HEK293 (cell line): ENCODE data around the gene PTK7.
A peak's percentile ranks its signal among the peaks of the same experiment; 100 is the strongest.
"Not testable (repeated sequence)": the region's sequence is repeated elsewhere in the genome, so short reads cannot be mapped to it uniquely, and the experiment has no call there.

ENCODE experiments used
- CTCF ChIA-PET: fragments of 350-600 bp; formaldehyde crosslinking; extraction: SDS; loops from one replicate; lab custom pipeline; 2021; ENCODE audit warnings: antibody characterized with exemption; lab: Yijun Ruan, JAX
- POLR2A ChIA-PET: fragments of 300-600 bp; formaldehyde crosslinking; extraction: SDS; loops from one replicate; lab custom pipeline; 2020; ENCODE audit warnings: antibody characterized with exemption, inconsistent platforms; lab: Yijun Ruan, JAX
- H3K27ac ChIP-seq: fragments of 200-500 bp; sonication (Bioruptor generic); 2 replicates; pipeline ENCODE4 v1.5.1; 2014; ENCODE audit warnings: low read depth, low read length, control low read depth, inconsistent platforms; ENCODE audit errors: extremely low read depth
- H3K36me3 ChIP-seq, 2 experiments: fragments of 200-500 bp in 1 of 2; sonication (Bioruptor generic) in 1 of 2; 1 replicate in 1 of 2; 2 replicates in 1 of 2; pipeline ENCODE4 v1.5.1; 2014 to 2017; ENCODE audit warnings: inconsistent platforms in 2 of 2, low read length in 2 of 2; ENCODE audit not compliant: control insufficient read depth in 2 of 2, insufficient read depth in 1 of 2
- H3K4me1 ChIP-seq: fragments of 200-500 bp; sonication (Bioruptor generic); 2 replicates; pipeline ENCODE4 v1.5.1; 2014; ENCODE audit warnings: mild to moderate bottlenecking, low read length, inconsistent platforms; ENCODE audit not compliant: control insufficient read depth, insufficient read depth
- H3K4me3 ChIP-seq: 2 replicates; pipeline ENCODE4 v1.5.1; 2011; ENCODE audit warnings: low read depth, mild to moderate bottlenecking, control low read depth, low read length, moderate library complexity
- H3K9me3 ChIP-seq: fragments of 200-500 bp; sonication (Bioruptor generic); 2 replicates; pipeline ENCODE4 v1.5.1; 2014; ENCODE audit warnings: low read depth, low read length, inconsistent platforms; ENCODE audit not compliant: control insufficient read depth, insufficient read depth
- GLIS1 ChIP-seq: fragments of 450-650 bp; formaldehyde crosslinking; IDR thresholded peaks from 2 replicates; pipeline ENCODE4 v1.5.1; 2016; ENCODE audit warnings: missing biosample characterization, missing genetic modification characterization
- KLF16 ChIP-seq: fragments of 450-650 bp; formaldehyde crosslinking; IDR thresholded peaks from 2 replicates; pipeline ENCODE4 v1.5.1; 2017; ENCODE audit warnings: missing biosample characterization, missing genetic modification characterization
- PRDM4 ChIP-seq: fragments of 450-650 bp; formaldehyde crosslinking; IDR thresholded peaks from 2 replicates; pipeline ENCODE4 v1.5.1; 2017; ENCODE audit warnings: missing biosample characterization, missing genetic modification characterization
- REPIN1 ChIP-seq: fragments of 450-650 bp; formaldehyde crosslinking; IDR thresholded peaks from 2 replicates; pipeline ENCODE4 v1.5.1; 2017; ENCODE audit warnings: missing biosample characterization, missing genetic modification characterization, low read depth
- TRIM28 ChIP-seq: IDR thresholded peaks from 2 replicates; pipeline ENCODE4 v1.6.1; 2011; ENCODE audit warnings: low read length, control low read depth, borderline replicate concordance
- ZBTB17 ChIP-seq: fragments of 450-650 bp; formaldehyde crosslinking; IDR thresholded peaks from 2 replicates; pipeline ENCODE4 v1.5.1; 2016; ENCODE audit warnings: missing biosample characterization, missing genetic modification characterization
- ZBTB21 ChIP-seq: fragments of 450-650 bp; formaldehyde crosslinking; IDR thresholded peaks from 2 replicates; pipeline ENCODE4 v1.5.1; 2017; ENCODE audit warnings: missing biosample characterization, missing genetic modification characterization
- ZBTB6 ChIP-seq: fragments of 450-650 bp; formaldehyde crosslinking; IDR thresholded peaks from 2 replicates; pipeline ENCODE4 v1.5.1; 2017; ENCODE audit warnings: missing biosample characterization, missing genetic modification characterization
- ZNF114 ChIP-seq: fragments of 450-650 bp; formaldehyde crosslinking; IDR thresholded peaks from 2 replicates; pipeline ENCODE4 v1.5.0; 2017; ENCODE audit warnings: missing biosample characterization, missing genetic modification characterization
- ZNF174 ChIP-seq: fragments of 450-650 bp; formaldehyde crosslinking; IDR thresholded peaks from 2 replicates; pipeline ENCODE4 v1.5.0; 2017; ENCODE audit warnings: missing biosample characterization, mild to moderate bottlenecking, missing genetic modification characterization
- ZNF19 ChIP-seq: fragments of 450-650 bp; formaldehyde crosslinking; IDR thresholded peaks from 2 replicates; pipeline ENCODE4; 2016; ENCODE audit warnings: missing biosample characterization, missing genetic modification characterization, low read depth
- ZNF221 ChIP-seq: fragments of 450-650 bp; formaldehyde crosslinking; IDR thresholded peaks from 2 replicates; pipeline ENCODE4 v1.5.1; 2017; ENCODE audit warnings: missing biosample characterization, missing genetic modification characterization, borderline replicate concordance
- ZNF24 ChIP-seq: fragments of 450-650 bp; formaldehyde crosslinking; IDR thresholded peaks from 2 replicates; pipeline ENCODE4 v1.5.1; 2016; ENCODE audit warnings: missing biosample characterization, missing genetic modification characterization
- ZNF266 ChIP-seq: fragments of 450-650 bp; formaldehyde crosslinking; IDR thresholded peaks from 2 replicates; pipeline ENCODE4 v1.5.1; 2016; ENCODE audit warnings: missing biosample characterization, missing genetic modification characterization, low read depth
- ZNF354C ChIP-seq: fragments of 450-650 bp; formaldehyde crosslinking; IDR thresholded peaks from 2 replicates; pipeline ENCODE4 v1.5.1; 2016; ENCODE audit warnings: missing biosample characterization, missing genetic modification characterization, low read depth, borderline replicate concordance
- ZNF398 ChIP-seq: fragments of 450-650 bp; formaldehyde crosslinking; IDR thresholded peaks from 2 replicates; pipeline ENCODE4 v1.5.1; 2017; ENCODE audit warnings: missing biosample characterization, missing genetic modification characterization
- ZNF473 ChIP-seq: fragments of 450-650 bp; formaldehyde crosslinking; IDR thresholded peaks from 2 replicates; pipeline ENCODE4 v1.5.1; 2017; ENCODE audit warnings: missing biosample characterization, missing genetic modification characterization
- ZNF549 ChIP-seq: fragments of 450-650 bp; IDR thresholded peaks from 2 replicates; pipeline ENCODE4 v1.5.1; 2018; ENCODE audit warnings: missing biosample characterization, missing genetic modification characterization, mild to moderate bottlenecking, inconsistent platforms, moderate library complexity

Gene PTK7

GRCh38 chr6:43115365-43115764, 39.3 kb downstream of the PTK7 start:
- H3K9me3 ChIP-seq, result no peaks in the 10 kb centered on the region
- no peak for TF ChIP-seq KLF16
- TF ChIP-seq ZNF266 (tag by site-specific recombination), result peak; percentile 74; the same call in 1 of the 2 replicates
- no peak overlapping the region for H3K4me3 ChIP-seq
- CTCF ChIA-PET, result interaction anchor here (0.6 to 1.0 kb wide), 2 partner anchors 27 to 1122 kb away, joined by 3 read pairs; no protein-coding TSS in a partner anchor
- H3K27ac ChIP-seq, result no peak overlapping the region
- H3K36me3 ChIP-seq, result no peaks in the 10 kb centered on the region
- peaks cover 6% of the 10 kb centered on the region for H3K4me1 ChIP-seq
- POLR2A ChIA-PET, result interaction anchor here (0.7 kb wide), 1 partner anchor 112 kb away, joined by 7 read pairs; no protein-coding TSS in a partner anchor

GRCh38 chr6:43117466-43117865, 41.4 kb downstream of the PTK7 start:
- H3K4me3 ChIP-seq, H3K36me3 ChIP-seq, H3K9me3 ChIP-seq, CTCF ChIA-PET, H3K27ac ChIP-seq, POLR2A ChIA-PET: not testable (repeated sequence)
- peaks cover 11% of the 10 kb centered on the region for H3K4me1 ChIP-seq

GRCh38 chr6:43119482-43119881, 43.4 kb downstream of the PTK7 start:
- TF ChIP-seq ZBTB21 (no peak), ZNF473 (tag by site-specific recombination) (no peak), ZNF398 (tag by site-specific recombination) (no peak), ZNF174 (tag by site-specific recombination) (no peak), ZNF19 (tag by site-specific recombination) (no peak), ZNF114 (tag by site-specific recombination) (no peak), ZNF354C (no peak), ZBTB17 (tag by site-specific recombination) (no peak), ZNF24 (tag by site-specific recombination) (no peak), ZNF221 (no peak), REPIN1 (tag by site-specific recombination) (no peak), TRIM28 (no peak), ZBTB6 (no peak)
- ChIA-PET POLR2A (interaction anchor here (2.4 kb wide), 1 partner anchor 43 kb away, joined by 15 read pairs; the partner anchor contains the start of gene PTK7), CTCF (interaction anchor here (0.6 to 1.1 kb wide), 2 partner anchors 19 to 125 kb away, joined by 3 read pairs; no protein-coding TSS in a partner anchor)
- no peak overlapping the region for H3K4me3 ChIP-seq
- no peak overlapping the region for H3K27ac ChIP-seq
- no peaks in the 10 kb centered on the region for H3K9me3 ChIP-seq
- no peaks in the 10 kb centered on the region for H3K36me3 ChIP-seq
- H3K4me1 ChIP-seq, result peaks cover 6% of the 10 kb centered on the region

- CTCF ChIA-PET, result interaction anchor here (0.6 to 1.1 kb wide), 2 partner anchors 19 to 20 kb away, joined by 3 read pairs; no protein-coding TSS in a partner anchor
- no peaks in the 10 kb centered on the region for H3K36me3 ChIP-seq
- TF ChIP-seq PRDM4 (tag by site-specific recombination) (peak; percentile 50; the same call in 1 of the 2 replicates), GLIS1 (tag by site-specific recombination) (peak; percentile 39), ZNF549 (no peak)
- H3K27ac ChIP-seq, result no peak overlapping the region
- peaks cover 6% of the 10 kb centered on the region for H3K4me1 ChIP-seq
- POLR2A ChIA-PET, result interaction anchor here (2.4 kb wide), 1 partner anchor 44 kb away, joined by 15 read pairs; the partner anchor contains the start of gene PTK7
- H3K4me3 ChIP-seq, result no peak overlapping the region
- H3K9me3 ChIP-seq, result no peaks in the 10 kb centered on the region
Observed at GRCh38 chr6:43120101-43120763, 44.1 kb downstream of the PTK7 start.
